GM12872 (cell line): ENCODE measurements around the gene SOX6.

Experiments used
- TF ChIP-seq, protein P1 (sequence below): IDR thresholded peaks from 3 replicates; pipeline ENCODE4 v1.5.1; 2011; ENCODE audit warnings: low read depth, mild to moderate bottlenecking, low read length, moderate library complexity; ENCODE audit not compliant: insufficient read depth

SOX6 gene

GRCh38 chr11:16093889-16094653 is 262.3 kb downstream of the SOX6 start:
- TF ChIP-seq, protein P1, sequence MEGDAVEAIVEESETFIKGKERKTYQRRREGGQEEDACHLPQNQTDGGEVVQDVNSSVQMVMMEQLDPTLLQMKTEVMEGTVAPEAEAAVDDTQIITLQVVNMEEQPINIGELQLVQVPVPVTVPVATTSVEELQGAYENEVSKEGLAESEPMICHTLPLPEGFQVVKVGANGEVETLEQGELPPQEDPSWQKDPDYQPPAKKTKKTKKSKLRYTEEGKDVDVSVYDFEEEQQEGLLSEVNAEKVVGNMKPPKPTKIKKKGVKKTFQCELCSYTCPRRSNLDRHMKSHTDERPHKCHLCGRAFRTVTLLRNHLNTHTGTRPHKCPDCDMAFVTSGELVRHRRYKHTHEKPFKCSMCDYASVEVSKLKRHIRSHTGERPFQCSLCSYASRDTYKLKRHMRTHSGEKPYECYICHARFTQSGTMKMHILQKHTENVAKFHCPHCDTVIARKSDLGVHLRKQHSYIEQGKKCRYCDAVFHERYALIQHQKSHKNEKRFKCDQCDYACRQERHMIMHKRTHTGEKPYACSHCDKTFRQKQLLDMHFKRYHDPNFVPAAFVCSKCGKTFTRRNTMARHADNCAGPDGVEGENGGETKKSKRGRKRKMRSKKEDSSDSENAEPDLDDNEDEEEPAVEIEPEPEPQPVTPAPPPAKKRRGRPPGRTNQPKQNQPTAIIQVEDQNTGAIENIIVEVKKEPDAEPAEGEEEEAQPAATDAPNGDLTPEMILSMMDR: no peak

- TF ChIP-seq, protein P1: no peak
These were observed 264.5 kb downstream of the SOX6 start for GRCh38 chr11:16091862-16092261.

GRCh38 chr11:16089481-16089880 is 266.9 kb downstream of the SOX6 start:
- TF ChIP-seq, protein P1: no peak

- TF ChIP-seq, protein P1: no peak
These were observed 267.6 kb downstream of the SOX6 start for GRCh38 chr11:16088774-16089173.

DNA sequence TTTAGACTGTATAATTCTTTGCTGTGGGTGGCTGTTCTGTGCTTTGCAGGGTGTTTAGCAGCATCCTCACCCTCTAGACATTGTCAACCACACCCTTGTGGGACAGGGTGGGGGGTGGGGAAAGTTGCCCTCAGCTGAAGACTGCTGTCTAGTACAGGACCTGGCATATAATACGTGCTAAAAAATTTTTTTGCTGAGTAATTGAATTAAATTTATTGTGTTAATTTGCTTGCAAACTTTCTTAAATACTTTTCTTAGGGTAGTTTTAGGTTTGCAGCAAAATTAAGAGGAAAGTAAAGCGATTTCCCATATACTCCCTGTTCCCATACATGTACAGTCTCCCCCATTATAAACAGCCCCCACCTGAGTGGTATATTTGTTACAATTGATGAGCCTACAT is 268.5 kb downstream of the SOX6 start:
- TF ChIP-seq, protein P1: no peak

GRCh38 chr11:16086229-16086819 is 270.0 kb downstream of the SOX6 start:
- TF ChIP-seq, protein P1: no peak

DNA sequence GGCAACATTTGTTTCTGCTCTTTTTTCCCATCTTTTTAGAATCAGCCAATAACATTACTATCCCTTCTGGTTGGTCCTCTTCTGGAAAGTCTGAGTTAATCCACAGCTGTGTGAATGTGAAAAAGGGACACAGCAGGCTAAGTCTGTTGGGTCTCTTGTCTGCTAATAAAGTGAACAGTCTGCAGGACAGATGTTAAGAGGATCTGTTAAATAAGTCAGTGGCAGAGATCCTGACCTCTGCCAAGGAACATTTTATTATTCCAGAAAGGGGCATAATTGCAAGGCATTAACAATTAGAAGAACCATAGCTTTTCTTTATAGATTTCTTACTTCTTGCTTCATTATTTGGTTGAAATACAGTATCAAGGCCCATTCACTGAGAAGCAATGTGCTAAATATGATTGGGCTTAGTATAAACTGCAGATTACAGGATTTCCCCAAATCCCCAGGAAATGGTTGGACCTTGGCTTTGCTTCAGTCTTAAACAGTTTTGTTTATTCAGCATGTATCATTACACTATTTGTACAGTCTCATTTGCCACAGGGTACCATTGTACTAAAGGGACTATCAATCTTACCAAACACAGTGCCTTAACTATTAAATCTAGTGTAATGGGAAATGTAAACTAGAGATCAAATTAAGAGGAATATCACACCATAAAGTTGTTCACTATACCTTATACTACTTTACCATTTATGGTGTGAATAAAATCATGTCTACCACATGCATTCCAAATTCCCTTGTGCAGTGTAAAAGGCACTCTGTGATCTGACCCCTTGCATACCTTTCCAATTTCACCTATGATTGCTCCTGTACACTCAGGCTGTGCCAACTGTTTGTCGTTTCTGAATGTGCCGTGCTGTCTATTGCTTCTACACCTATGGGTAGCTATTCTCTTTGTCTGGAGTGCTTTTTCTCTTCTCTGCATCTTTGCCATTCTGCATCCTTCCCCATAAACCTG is 274.0 kb downstream of the SOX6 start:
- TF ChIP-seq, protein P1: no peak
